ENCODE results near the gene RTN4.

- TF ChIP-seq EZH2 (IDR thresholded peaks at IDR 0.05; ENCODE audit: low read depth) (no peak), CTCF (conservative IDR thresholded peaks at IDR 0.05) (no peak)
Measured at GRCh38 chr2:54950811-54951210, 99.4 kb downstream of the RTN4 start.

Data from PC-9 (cell line).